Esophagus muscularis mucosa (tissue), 3 donors: Measurements from ENCODE around the gene DENND10.

ENCODE experiments used
- POLR2A ChIP-seq: fragments of 450-650 bp; IDR thresholded peaks from one replicate; pipeline ENCODE4 v1.6.1; 2017; ENCODE audit warnings: antibody characterized with exemption, moderate library complexity, mild to moderate bottlenecking, low read depth
- POLR2AphosphoS5 ChIP-seq, 2 donors: sonication (generic); formaldehyde crosslinking; IDR thresholded peaks; one replicate each; pipeline ENCODE4 v1.6.1; 2017; ENCODE audit warnings: antibody characterized with exemption in 2 of 2
- TF ChIP-seq, protein P1 (sequence below), 3 experiments: fragments of 200-600 bp in 2 of 3; fragments of 450-650 bp in 1 of 3; sonication (generic) in 2 of 3; IDR thresholded peaks; one replicate each; pipeline ENCODE4 v1.5.1; 2017 to 2019; ENCODE audit warnings: antibody characterized with exemption in 3 of 3, mild to moderate bottlenecking in 2 of 3, moderate library complexity in 1 of 3

DNA sequence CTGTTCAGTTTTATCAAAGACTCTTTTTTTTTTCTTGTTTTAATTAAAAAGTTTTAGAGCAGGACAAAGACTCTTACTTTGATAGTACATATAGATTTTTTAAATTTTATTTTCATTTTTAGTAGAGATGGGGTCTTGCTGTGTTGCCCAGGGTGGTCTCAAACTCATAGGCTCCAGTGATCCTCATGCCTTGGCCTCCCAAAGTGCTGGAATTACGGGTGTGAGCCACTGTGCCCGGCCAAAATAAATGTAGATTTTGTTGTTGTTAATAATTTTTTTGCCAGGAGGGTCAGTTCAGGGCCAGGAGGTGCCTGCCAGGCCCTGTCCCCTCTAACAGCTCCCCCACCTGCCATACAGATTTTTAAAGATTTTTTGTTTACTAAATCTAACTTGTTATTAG lies 17.0 kb downstream of the DENND10 start:
- TF ChIP-seq, protein P1, sequence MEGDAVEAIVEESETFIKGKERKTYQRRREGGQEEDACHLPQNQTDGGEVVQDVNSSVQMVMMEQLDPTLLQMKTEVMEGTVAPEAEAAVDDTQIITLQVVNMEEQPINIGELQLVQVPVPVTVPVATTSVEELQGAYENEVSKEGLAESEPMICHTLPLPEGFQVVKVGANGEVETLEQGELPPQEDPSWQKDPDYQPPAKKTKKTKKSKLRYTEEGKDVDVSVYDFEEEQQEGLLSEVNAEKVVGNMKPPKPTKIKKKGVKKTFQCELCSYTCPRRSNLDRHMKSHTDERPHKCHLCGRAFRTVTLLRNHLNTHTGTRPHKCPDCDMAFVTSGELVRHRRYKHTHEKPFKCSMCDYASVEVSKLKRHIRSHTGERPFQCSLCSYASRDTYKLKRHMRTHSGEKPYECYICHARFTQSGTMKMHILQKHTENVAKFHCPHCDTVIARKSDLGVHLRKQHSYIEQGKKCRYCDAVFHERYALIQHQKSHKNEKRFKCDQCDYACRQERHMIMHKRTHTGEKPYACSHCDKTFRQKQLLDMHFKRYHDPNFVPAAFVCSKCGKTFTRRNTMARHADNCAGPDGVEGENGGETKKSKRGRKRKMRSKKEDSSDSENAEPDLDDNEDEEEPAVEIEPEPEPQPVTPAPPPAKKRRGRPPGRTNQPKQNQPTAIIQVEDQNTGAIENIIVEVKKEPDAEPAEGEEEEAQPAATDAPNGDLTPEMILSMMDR (IDR thresholded peaks at IDR 0.05) = no peak
- TF ChIP-seq POLR2AphosphoS5 (IDR thresholded peaks at IDR 0.05) = no peak
- TF ChIP-seq POLR2A = no peak
